ENCODE results near the gene ATP5MC2.
"Not testable (repeated sequence)": the region's sequence is repeated elsewhere in the genome, so short reads cannot be mapped to it uniquely, and the experiment has no call there.

The ATP5MC2 gene

DNA sequence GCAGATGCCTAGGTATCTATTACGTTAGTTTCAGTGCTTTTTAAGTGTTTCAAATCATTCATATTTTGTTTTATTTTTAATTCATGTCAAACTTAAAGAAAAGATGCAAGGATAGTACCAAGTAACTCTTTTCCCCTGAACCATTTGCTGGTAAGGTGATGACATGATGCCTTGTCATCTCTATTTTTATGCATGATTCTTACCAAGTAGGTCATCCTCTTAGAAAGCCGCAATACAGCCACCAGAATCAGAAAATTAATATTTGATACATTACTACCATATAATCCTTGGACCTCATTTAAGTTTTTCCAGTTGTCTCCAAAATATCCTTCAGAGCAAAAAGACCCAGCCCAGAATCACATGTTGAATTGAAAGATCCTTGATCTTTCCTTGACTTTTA lies 22.3 kb downstream of the ATP5MC2 start:
- Histone ChIP-seq H3K9me3 (ENCODE audit: low read depth, low read length) (no peaks in the 10 kb centered on the region), H3K27ac (no peak overlapping the region), H3K9ac (ENCODE audit: insufficient read length) (no peak overlapping the region), H3K36me3 (ENCODE audit: insufficient read depth, low read length) (no peaks in the 10 kb centered on the region), H3K4me3 (no peak overlapping the region)
- DNase-seq (ENCODE audit: low read depth, low spot score): no peak
- TF ChIP-seq POLR2AphosphoS5 (IDR thresholded peaks at IDR 0.05; ENCODE audit: borderline replicate concordance, low read depth, low read length) (no peak), FOXP2 (optimal IDR thresholded peaks at IDR 0.05; ENCODE audit: control extremely low read depth, extremely low read length, insufficient read depth) (no peak), EZH2 (IDR thresholded peaks at IDR 0.05) (no peak)

DNA sequence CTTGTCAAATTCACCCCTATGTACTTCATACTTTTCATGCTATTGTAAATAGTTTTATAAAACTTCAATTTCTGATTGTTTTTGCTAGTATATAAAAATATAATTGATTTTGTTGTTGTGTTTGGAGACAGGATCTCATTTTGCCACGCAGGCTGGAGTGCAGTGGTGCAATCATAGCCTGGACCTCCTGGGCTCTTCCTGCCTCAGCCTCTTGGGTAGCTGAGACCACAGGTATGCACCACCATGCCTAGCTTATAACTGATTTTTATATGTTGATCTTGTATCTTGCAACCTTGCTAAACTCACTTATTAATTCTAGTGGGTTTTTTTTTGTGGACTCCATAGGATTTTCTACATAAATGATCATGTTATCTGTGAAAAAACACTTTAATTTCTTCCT lies 23.5 kb downstream of the ATP5MC2 start:
- Histone ChIP-seq H3K36me3 (ENCODE audit: insufficient read depth, low read length) (no peaks in the 10 kb centered on the region), H3K27ac (no peak overlapping the region), H3K9ac (ENCODE audit: insufficient read length) (no peak overlapping the region), H3K9me3 (ENCODE audit: low read depth, low read length) (no peaks in the 10 kb centered on the region), H3K4me3 (no peak overlapping the region)
- no peak for TF ChIP-seq EZH2 (IDR thresholded peaks at IDR 0.05)
- no peak for TF ChIP-seq FOXP2 (optimal IDR thresholded peaks at IDR 0.05; ENCODE audit: control extremely low read depth, extremely low read length, insufficient read depth)
- TF ChIP-seq POLR2AphosphoS5 (IDR thresholded peaks at IDR 0.05; ENCODE audit: borderline replicate concordance, low read depth, low read length): no peak
- no peak for DNase-seq (ENCODE audit: low read depth, low spot score)

GRCh38 chr12:53651737-53652136 lies 24.1 kb downstream of the ATP5MC2 start:
- no peaks in the 10 kb centered on the region for H3K36me3 ChIP-seq (ENCODE audit: insufficient read depth, low read length)
- no peak overlapping the region for H3K9ac ChIP-seq (ENCODE audit: insufficient read length)
- no peaks in the 10 kb centered on the region for H3K9me3 ChIP-seq (ENCODE audit: low read depth, low read length)
- TF ChIP-seq POLR2AphosphoS5 (IDR thresholded peaks at IDR 0.05; ENCODE audit: borderline replicate concordance, low read depth, low read length) (no peak), EZH2 (IDR thresholded peaks at IDR 0.05) (no peak), FOXP2 (optimal IDR thresholded peaks at IDR 0.05; ENCODE audit: control extremely low read depth, extremely low read length, insufficient read depth) (no peak)
- no peak overlapping the region for H3K4me3 ChIP-seq
- DNase-seq (ENCODE audit: low read depth, low spot score): no peak
- no peak overlapping the region for H3K27ac ChIP-seq

DNA sequence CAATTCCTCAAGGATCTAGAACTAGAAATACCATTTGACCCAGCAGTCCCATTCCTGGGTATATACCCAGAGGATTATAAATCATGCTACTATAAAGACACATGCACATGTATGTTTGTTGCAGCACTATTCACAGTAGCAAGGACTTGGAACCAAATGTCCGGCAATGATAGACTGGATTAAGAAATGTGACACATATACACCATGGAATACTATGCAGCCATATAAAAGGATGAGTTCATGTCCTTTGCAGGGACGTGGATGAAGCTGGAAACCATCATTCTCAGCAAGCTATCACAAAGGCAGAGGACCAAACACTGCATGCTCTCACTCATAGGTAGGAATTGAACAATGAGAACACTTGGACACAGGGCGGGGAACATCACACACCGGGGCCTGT lies 29.6 kb downstream of the ATP5MC2 start:
- H3K27ac ChIP-seq; H3K9ac ChIP-seq (ENCODE audit: insufficient read length); H3K4me3 ChIP-seq; DNase-seq (ENCODE audit: low read depth, low spot score); H3K36me3 ChIP-seq (ENCODE audit: insufficient read depth, low read length); H3K9me3 ChIP-seq (ENCODE audit: low read depth, low read length): not testable (repeated sequence)

DNA sequence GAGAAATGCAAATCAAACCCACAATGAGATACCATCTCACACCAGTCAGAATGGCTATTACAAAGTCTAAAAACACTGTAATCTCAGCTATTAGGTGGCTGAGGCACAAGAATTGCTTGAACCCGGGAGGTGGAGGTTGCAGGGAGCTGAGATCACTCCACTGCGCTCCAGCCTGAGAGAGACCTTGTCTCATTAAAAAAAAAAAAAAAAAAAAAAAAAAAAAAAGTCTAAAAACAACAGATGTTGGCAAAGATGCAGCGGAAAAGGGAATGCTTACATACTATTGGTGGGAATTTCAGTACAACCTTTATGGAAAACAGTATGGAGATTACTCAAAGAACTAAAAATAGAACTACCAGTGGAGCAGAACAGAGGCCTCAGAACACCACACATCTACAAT lies 30.7 kb downstream of the ATP5MC2 start:
- no peak overlapping the region for H3K9ac ChIP-seq (ENCODE audit: insufficient read length)
- no peaks in the 10 kb centered on the region for H3K36me3 ChIP-seq (ENCODE audit: insufficient read depth, low read length)
- H3K4me3 ChIP-seq: no peak overlapping the region
- no peak for DNase-seq (ENCODE audit: low read depth, low spot score)
- H3K27ac ChIP-seq: no peak overlapping the region
- no peaks in the 10 kb centered on the region for H3K9me3 ChIP-seq (ENCODE audit: low read depth, low read length)
- TF ChIP-seq EZH2 (IDR thresholded peaks at IDR 0.05): no peak
- no peak for TF ChIP-seq POLR2AphosphoS5 (IDR thresholded peaks at IDR 0.05; ENCODE audit: borderline replicate concordance, low read depth, low read length)
- TF ChIP-seq FOXP2 (optimal IDR thresholded peaks at IDR 0.05; ENCODE audit: control extremely low read depth, extremely low read length, insufficient read depth): no peak

GRCh38 chr12:53644133-53644532 lies 31.8 kb downstream of the ATP5MC2 start:
- H3K27ac ChIP-seq: no peak overlapping the region
- H3K4me3 ChIP-seq: no peak overlapping the region
- TF ChIP-seq FOXP2 (optimal IDR thresholded peaks at IDR 0.05; ENCODE audit: control extremely low read depth, extremely low read length, insufficient read depth) (no peak), EZH2 (IDR thresholded peaks at IDR 0.05) (no peak), POLR2AphosphoS5 (IDR thresholded peaks at IDR 0.05; ENCODE audit: borderline replicate concordance, low read depth, low read length) (no peak)

DNA sequence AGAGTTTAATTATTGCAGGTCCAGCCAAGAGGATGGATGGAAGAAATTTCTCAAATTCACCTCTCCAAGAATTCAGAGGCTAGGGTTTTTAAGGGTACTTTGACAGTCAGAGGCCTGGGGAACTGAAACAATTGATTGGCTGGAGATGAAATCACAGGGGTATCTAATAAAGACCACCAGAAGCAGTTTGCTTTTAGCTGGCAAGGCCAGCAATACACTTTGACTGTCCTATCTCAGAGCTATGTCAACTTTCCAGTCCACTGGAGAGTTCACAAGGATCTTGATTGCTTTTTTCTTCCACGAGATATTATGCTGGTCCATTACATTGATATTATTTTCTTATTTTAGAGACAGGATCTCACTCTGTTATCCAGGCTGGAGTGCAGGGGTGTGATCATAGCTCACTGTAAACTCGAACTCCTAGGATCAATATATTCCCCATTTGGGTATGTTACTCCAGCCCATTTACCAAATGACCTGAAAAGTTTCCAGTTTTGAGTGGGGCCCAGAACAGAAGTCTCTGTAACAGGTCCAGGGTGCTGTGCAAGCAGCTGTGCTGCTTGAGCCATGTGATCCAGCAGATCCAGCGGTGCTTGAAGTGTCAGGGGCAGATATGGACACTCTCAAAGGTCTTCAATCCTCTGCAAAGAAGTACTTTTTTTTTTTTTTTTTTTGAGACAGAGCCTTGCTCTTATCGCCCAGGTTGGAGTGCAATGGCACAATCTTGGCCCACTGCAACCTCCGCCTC lies 32.5 kb downstream of the ATP5MC2 start:
- no peak for DNase-seq (ENCODE audit: low read depth, low spot score)
- no peaks in the 10 kb centered on the region for H3K36me3 ChIP-seq (ENCODE audit: insufficient read depth, low read length)
- H3K27ac ChIP-seq: no peak overlapping the region
- no peak for TF ChIP-seq FOXP2 (optimal IDR thresholded peaks at IDR 0.05; ENCODE audit: control extremely low read depth, extremely low read length, insufficient read depth)
- no peaks in the 10 kb centered on the region for H3K9me3 ChIP-seq (ENCODE audit: low read depth, low read length)
- no peak overlapping the region for H3K9ac ChIP-seq (ENCODE audit: insufficient read length)
- no peak overlapping the region for H3K4me3 ChIP-seq

More at GRCh38 chr12:53644133-53644532, 31.8 kb downstream of the ATP5MC2 start:
- no peaks in the 10 kb centered on the region for H3K36me3 ChIP-seq (ENCODE audit: insufficient read depth, low read length)
- no peak overlapping the region for H3K9ac ChIP-seq (ENCODE audit: insufficient read length)
- H3K9me3 ChIP-seq (ENCODE audit: low read depth, low read length): no peaks in the 10 kb centered on the region
- DNase-seq (ENCODE audit: low read depth, low spot score): no peak

DNA sequence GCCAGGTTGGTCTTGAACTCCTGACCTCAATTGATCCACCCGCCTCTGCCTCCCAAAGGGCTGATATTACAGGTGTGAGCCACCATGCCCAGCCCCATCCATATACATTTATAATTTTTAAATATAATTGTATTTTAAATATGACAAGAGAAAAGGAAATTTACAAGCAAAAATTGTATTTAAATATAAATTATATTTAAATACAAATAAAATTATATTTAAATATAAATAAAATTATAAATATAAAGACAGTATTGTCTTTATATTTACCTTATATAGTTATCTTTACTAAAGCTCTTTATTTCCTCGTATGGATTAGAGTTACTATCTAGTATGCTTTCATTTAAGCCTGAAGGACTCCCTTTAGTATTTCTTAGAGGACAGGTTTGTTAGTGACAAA lies 37.8 kb downstream of the ATP5MC2 start:
- H3K9me3 ChIP-seq (ENCODE audit: low read depth, low read length): no peaks in the 10 kb centered on the region
- DNase-seq (ENCODE audit: low read depth, low spot score): no peak
- no peaks in the 10 kb centered on the region for H3K36me3 ChIP-seq (ENCODE audit: insufficient read depth, low read length)
- H3K4me3 ChIP-seq: no peak overlapping the region
- no peak overlapping the region for H3K27ac ChIP-seq
- TF ChIP-seq EZH2 (IDR thresholded peaks at IDR 0.05) (no peak), FOXP2 (optimal IDR thresholded peaks at IDR 0.05; ENCODE audit: control extremely low read depth, extremely low read length, insufficient read depth) (no peak), POLR2AphosphoS5 (IDR thresholded peaks at IDR 0.05; ENCODE audit: borderline replicate concordance, low read depth, low read length) (no peak)
- H3K9ac ChIP-seq (ENCODE audit: insufficient read length): no peak overlapping the region

GRCh38 chr12:53636641-53637040 lies 39.2 kb downstream of the ATP5MC2 start:
- Histone ChIP-seq H3K4me3 (no peak overlapping the region), H3K27ac (no peak overlapping the region), H3K36me3 (ENCODE audit: insufficient read depth, low read length) (no peaks in the 10 kb centered on the region), H3K9ac (ENCODE audit: insufficient read length) (no peak overlapping the region), H3K9me3 (ENCODE audit: low read depth, low read length) (no peaks in the 10 kb centered on the region)
- DNase-seq (ENCODE audit: low read depth, low spot score): no peak
- no peak for TF ChIP-seq EZH2 (IDR thresholded peaks at IDR 0.05)
- no peak for TF ChIP-seq FOXP2 (optimal IDR thresholded peaks at IDR 0.05; ENCODE audit: control extremely low read depth, extremely low read length, insufficient read depth)
- TF ChIP-seq POLR2AphosphoS5 (IDR thresholded peaks at IDR 0.05; ENCODE audit: borderline replicate concordance, low read depth, low read length): no peak

DNA sequence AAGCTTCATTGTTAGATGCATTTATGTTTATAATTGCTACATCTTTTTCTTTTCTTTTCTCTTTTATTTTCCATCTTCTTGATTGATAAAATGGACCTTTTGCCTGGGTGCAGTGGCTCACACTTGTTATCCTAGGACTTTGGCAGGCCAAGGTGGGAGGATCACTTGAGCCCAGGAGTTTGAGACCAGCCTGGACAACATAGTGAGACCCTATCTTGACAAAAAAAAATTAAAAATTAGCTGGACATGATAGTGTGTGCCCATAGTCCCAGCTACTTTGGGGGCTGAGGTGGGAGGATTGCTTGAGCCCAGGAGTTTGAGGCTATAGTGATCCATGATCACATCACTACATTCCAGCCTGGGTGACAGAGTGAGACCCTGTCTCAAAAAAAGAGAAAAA lies 40.2 kb downstream of the ATP5MC2 start:
- not testable (repeated sequence) for H3K27ac ChIP-seq; H3K9me3 ChIP-seq (ENCODE audit: low read depth, low read length); DNase-seq (ENCODE audit: low read depth, low spot score); H3K4me3 ChIP-seq; H3K36me3 ChIP-seq (ENCODE audit: insufficient read depth, low read length); H3K9ac ChIP-seq (ENCODE audit: insufficient read length)
